Mesodermal cell (in vitro differentiated cells): ENCODE results near the gene ST6GALNAC3.
"Not testable (repeated sequence)": the region's sequence is repeated elsewhere in the genome, so short reads cannot be mapped to it uniquely, and the experiment has no call there.

Source experiments
- H3K27ac ChIP-seq: 2 replicates; pipeline ENCODE4 v1.7.0; 2013; ENCODE audit warnings: mild to moderate bottlenecking, low read depth, low read length, moderate library complexity; ENCODE audit not compliant: severe bottlenecking
- H3K36me3 ChIP-seq: 2 replicates; pipeline ENCODE4 v1.7.1; 2013; ENCODE audit warnings: mild to moderate bottlenecking, low read length, moderate library complexity; ENCODE audit not compliant: control insufficient read depth, insufficient read depth
- H3K4me1 ChIP-seq: one replicate; pipeline ENCODE4 v1.7.1; 2013; ENCODE audit warnings: mild to moderate bottlenecking, low read length; ENCODE audit not compliant: insufficient read depth, control insufficient read depth, poor library complexity, severe bottlenecking
- H3K4me3 ChIP-seq: 2 replicates; pipeline ENCODE4 v1.7.0; 2013; ENCODE audit warnings: low read length, control low read depth, mild to moderate bottlenecking; ENCODE audit not compliant: insufficient read depth, poor library complexity, severe bottlenecking; ENCODE audit errors: extremely low read depth
- H3K9me3 ChIP-seq: 2 replicates; pipeline ENCODE4 v1.7.1; 2013; ENCODE audit warnings: mild to moderate bottlenecking, low read length, moderate library complexity; ENCODE audit not compliant: control insufficient read depth
- WGBS, 2 experiments: methylation state at CpG; one replicate each; pipeline ENCODE4 v1.1.5; 2013; ENCODE audit warnings: missing lambda C conversion rate in 2 of 2; ENCODE audit not compliant: insufficient coverage in 2 of 2; 5-methylcytosine and 5-hydroxymethylcytosine counted together

Gene ST6GALNAC3

GRCh38 chr1:76239470-76239918, 164.9 kb downstream of the ST6GALNAC3 start:
- WGBS, 2 experiments, result 37 to 53% methylated on average over 2 of the region's 3 CpGs
- Histone ChIP-seq H3K27ac (peak overlapping the region; percentile 53), H3K9me3 (no peaks in the 10 kb centered on the region), H3K36me3 (no peaks in the 10 kb centered on the region), H3K4me3 (no peak overlapping the region), H3K4me1 (peaks cover 38% of the 10 kb centered on the region)

- H3K9me3 ChIP-seq, result no peaks in the 10 kb centered on the region
- 40 to 63% methylated on average over 1 of the region's 1 CpG for WGBS, 2 experiments
Observed at GRCh38 chr1:76240316-76240715, 165.8 kb downstream of the ST6GALNAC3 start.

GRCh38 chr1:76242587-76242986, 168.0 kb downstream of the ST6GALNAC3 start:
- peaks cover 42% of the 10 kb centered on the region for H3K4me1 ChIP-seq
- WGBS, 2 experiments, result 100% methylated on average over 1 of the region's 1 CpG; no CpG with 5 or more reads in 1 of the 2 experiments
- H3K36me3 ChIP-seq, H3K9me3 ChIP-seq, H3K27ac ChIP-seq, H3K4me3 ChIP-seq: not testable (repeated sequence)

More at GRCh38 chr1:76240316-76240715, 165.8 kb downstream of the ST6GALNAC3 start:
- H3K27ac ChIP-seq, result peak overlapping the region; percentile 6
- no peaks in the 10 kb centered on the region for H3K36me3 ChIP-seq
- H3K4me3 ChIP-seq, result no peak overlapping the region
- peaks cover 38% of the 10 kb centered on the region for H3K4me1 ChIP-seq

- Histone ChIP-seq H3K4me3 (no peak overlapping the region), H3K36me3 (no peaks in the 10 kb centered on the region), H3K27ac (peak overlapping the region; percentile 44), H3K4me1 (peaks cover 22% of the 10 kb centered on the region), H3K9me3 (no peaks in the 10 kb centered on the region)
- 64 to 72% methylated on average over 3 of the region's 5 CpGs for WGBS, 2 experiments
Observed at GRCh38 chr1:76247261-76247852, 172.8 kb downstream of the ST6GALNAC3 start.

- Histone ChIP-seq H3K36me3 (no peaks in the 10 kb centered on the region), H3K27ac (no peak overlapping the region), H3K4me3 (no peak overlapping the region), H3K9me3 (no peaks in the 10 kb centered on the region), H3K4me1 (peaks cover 42% of the 10 kb centered on the region)
- WGBS, 2 experiments, result 61 to 83% methylated on average over 1 of the region's 2 CpGs
Observed at GRCh38 chr1:76250271-76250670, 175.7 kb downstream of the ST6GALNAC3 start.

GRCh38 chr1:76252431-76252830, 177.9 kb downstream of the ST6GALNAC3 start:
- H3K4me3 ChIP-seq, result no peak overlapping the region
- peaks cover 37% of the 10 kb centered on the region for H3K4me1 ChIP-seq
- no peak overlapping the region for H3K27ac ChIP-seq
- no peaks in the 10 kb centered on the region for H3K36me3 ChIP-seq
- no peaks in the 10 kb centered on the region for H3K9me3 ChIP-seq
- WGBS, 2 experiments, result no CpG with 5 or more reads among the region's 3 CpGs

GRCh38 chr1:76254104-76255030, 179.8 kb downstream of the ST6GALNAC3 start:
- no peaks in the 10 kb centered on the region for H3K9me3 ChIP-seq
- H3K36me3 ChIP-seq, result no peaks in the 10 kb centered on the region
- H3K4me1 ChIP-seq, result peaks cover 28% of the 10 kb centered on the region
- peak overlapping the region; percentile 95 for H3K27ac ChIP-seq
- 78% methylated on average over 7 of the region's 9 CpGs; no CpG with 5 or more reads in 1 of the 2 experiments for WGBS, 2 experiments
- no peak overlapping the region for H3K4me3 ChIP-seq

GRCh38 chr1:76256289-76257223, 182.0 kb downstream of the ST6GALNAC3 start:
- WGBS, 2 experiments, result 100% methylated on average over 1 of the region's 3 CpGs
- no peak overlapping the region for H3K4me3 ChIP-seq
- no peaks in the 10 kb centered on the region for H3K36me3 ChIP-seq
- H3K9me3 ChIP-seq, result no peaks in the 10 kb centered on the region
- no peak overlapping the region for H3K27ac ChIP-seq
- H3K4me1 ChIP-seq, result peaks cover 28% of the 10 kb centered on the region

GRCh38 chr1:76257823-76258222, 183.3 kb downstream of the ST6GALNAC3 start:
- WGBS, 2 experiments, result 83 to 100% methylated on average over 2 of the region's 2 CpGs
- Histone ChIP-seq H3K4me3 (no peak overlapping the region), H3K9me3 (no peaks in the 10 kb centered on the region), H3K27ac (no peak overlapping the region), H3K36me3 (no peaks in the 10 kb centered on the region), H3K4me1 (peaks cover 19% of the 10 kb centered on the region)

- no peaks in the 10 kb centered on the region for H3K36me3 ChIP-seq
- no CpG with 5 or more reads among the region's 1 CpG for WGBS, 2 experiments
Observed at GRCh38 chr1:76259270-76259669, 184.7 kb downstream of the ST6GALNAC3 start.

More at GRCh38 chr1:76259270-76259669, 184.7 kb downstream of the ST6GALNAC3 start:
- Histone ChIP-seq H3K27ac (no peak overlapping the region), H3K4me3 (no peak overlapping the region), H3K9me3 (no peaks in the 10 kb centered on the region), H3K4me1 (peaks cover 8% of the 10 kb centered on the region)
